Transverse colon (tissue), 4 donors: Measurements from ENCODE around the gene LAMB2. TPM values are rescaled to one million over a fixed set of nuclear protein-coding genes. Genes with fewer than 3 reads are reported as not detected.

Experiments
- DNase-seq: peaks from one replicate; pipeline ENCODE4 v3.0.0-alpha.2; 2019
- H3K27ac ChIP-seq, 4 donors: fragments of 200-600 bp; sonication (generic); 2 replicates each; pipeline ENCODE4 v1.5.1; 2016 to 2018; ENCODE audit warnings: inconsistent platforms in 4 of 4
- H3K27me3 ChIP-seq: fragments of 200-600 bp; sonication (generic); 2 replicates; pipeline ENCODE4 v1.5.1; 2017; ENCODE audit warnings: inconsistent platforms
- H3K36me3 ChIP-seq, 4 donors: fragments of 200-600 bp; sonication (generic); 2 replicates each; pipeline ENCODE4 v1.5.1; 2017 to 2019; ENCODE audit warnings: inconsistent platforms in 4 of 4
- H3K4me1 ChIP-seq, 4 donors: fragments of 200-600 bp; sonication (generic); 2 replicates each; pipeline ENCODE4 v1.5.1; 2017 to 2020; ENCODE audit warnings: inconsistent platforms in 4 of 4
- H3K4me3 ChIP-seq, 4 donors: fragments of 200-600 bp; sonication (generic); 1 replicate in 1 of 4; 2 replicates in 3 of 4; pipeline versions ENCODE4 v1.5.1 to v1.6.1; 2017 to 2019; ENCODE audit warnings: inconsistent platforms in 4 of 4
- H3K9me3 ChIP-seq, 2 donors: fragments of 200-600 bp; sonication (generic); 2 replicates each; pipeline ENCODE4 v1.5.1; 2017 to 2019; ENCODE audit warnings: inconsistent platforms in 2 of 2
- CTCF ChIP-seq, 5 experiments: fragments of 200-600 bp in 3 of 5; fragments of 450-650 bp in 2 of 5; sonication (generic) in 3 of 5; IDR thresholded peaks; 1 replicate in 2 of 5; 2 replicates in 3 of 5; pipeline ENCODE4 v1.5.1; 2016 to 2017; ENCODE audit warnings: antibody characterized with exemption in 5 of 5, inconsistent platforms in 3 of 5, mild to moderate bottlenecking in 2 of 5, moderate library complexity in 1 of 5
- EP300 ChIP-seq: sonication (generic); formaldehyde crosslinking; IDR thresholded peaks from one replicate; pipeline ENCODE4 v1.6.1; 2017; ENCODE audit warnings: antibody characterized with exemption, low read depth
- POLR2A ChIP-seq: fragments of 450-650 bp; IDR thresholded peaks from one replicate; pipeline ENCODE4 v1.6.1; 2016; ENCODE audit warnings: antibody characterized with exemption, mild to moderate bottlenecking, moderate library complexity
- POLR2AphosphoS5 ChIP-seq, 3 donors: sonication (generic); formaldehyde crosslinking; IDR thresholded peaks; one replicate each; pipeline ENCODE4 v1.6.1; 2016; ENCODE audit warnings: antibody characterized with exemption in 3 of 3
- WGBS, 2 donors: methylation state at CpG; one replicate each; pipeline ENCODE4 v1.1.5; 2018; ENCODE audit warnings: low coverage in 1 of 2; 5-methylcytosine and 5-hydroxymethylcytosine counted together
- in situ Hi-C, 4 donors: fragments of 200-750 bp; cut with MboI; loops; one replicate each; pipeline versions ENCODE4 v1.15.0 to v1.15.1; 2017; ENCODE audit warnings: low sequenced_read_pairs in 3 of 4, low pct_ligation_motif_present in 1 of 4, low pct_unique_long_range_greater_than_20kb in 1 of 4
- intact Hi-C: fragments of 100-400 bp; cut with DNase I; formaldehyde crosslinking; loops from one replicate; pipeline ENCODE4 v1.15.1; 2023; ENCODE audit warnings: low total_unique reads
- total RNA-seq, 4 donors: library from RNA; depleted of rRNA; stranded (reverse); fragments of >200 nt; gene quantifications; one replicate each; pipeline ENCODE4 v1.1.0, GENCODE V29; 2016

LAMB2 gene
- total RNA-seq, 4 donors from 2014 or later: 141 to 290 (median 177) TPM

GRCh38 chr3:49172551-49173041 is 39.7 kb upstream of the LAMB2 start:
- DNase-seq: no peak
- in situ Hi-C loops (loop anchor here in 2 of 4 donors (25.0 kb wide), 1 partner anchor 265 kb away; the partner anchor contains the start of gene NICN1 (in 2 of the 2)), intact Hi-C loops (loop anchor here (5.0 kb wide), 1 partner anchor 105 kb away; the partner anchor contains the start of gene C3orf62)
- Histone ChIP-seq H3K4me3 (peak overlapping the region in 3 of 4 donors; percentile 55 to 66 (median 59)), H3K36me3 (no peaks in the 10 kb centered on the region), H3K4me1 (peaks cover 8 to 36% (median 31%) of the 10 kb centered on the region in 4 donors), H3K27ac (peak overlapping the region; percentile 66 to 88 (median 83)), H3K27me3 (no peaks in the 10 kb centered on the region), H3K9me3 (no peaks in the 10 kb centered on the region)
- 67% methylated on average over 5 of the region's 7 CpGs; no CpG with 5 or more reads in 1 of the 2 donors for WGBS, 2 donors
- TF ChIP-seq POLR2AphosphoS5 (IDR thresholded peaks at IDR 0.05): no peak
- TF ChIP-seq CTCF (IDR thresholded peaks at IDR 0.05): no peak
- TF ChIP-seq POLR2A: no peak

- no peak for DNase-seq
- intact Hi-C loops (loop anchor here (5.0 kb wide), 1 partner anchor 105 kb away; the partner anchor contains the start of gene C3orf62), in situ Hi-C loops (loop anchor here in 2 of 4 donors (25.0 kb wide), 1 partner anchor 265 kb away; the partner anchor contains the start of gene NICN1 (in 2 of the 2))
- Histone ChIP-seq H3K27ac (peak overlapping the region; percentile 66 to 88 (median 83)), H3K27me3 (no peaks in the 10 kb centered on the region), H3K4me3 (peak overlapping the region; percentile 55 to 67 (median 62)), H3K9me3 (no peaks in the 10 kb centered on the region), H3K36me3 (no peaks in the 10 kb centered on the region), H3K4me1 (peaks cover 8 to 36% (median 31%) of the 10 kb centered on the region in 4 donors)
- TF ChIP-seq EP300 (no peak), POLR2A (no peak)
- whole genome bisulfite sequencing, 2 donors: 32% methylated on average over 5 of the region's 7 CpGs; no CpG with 5 or more reads in 1 of the 2 donors
Measured at GRCh38 chr3:49171775-49172500, 39.1 kb upstream of the LAMB2 start.

GRCh38 chr3:49171119-49171774 is 38.4 kb upstream of the LAMB2 start, which contains the start of gene KLHDC8B:
Gene KLHDC8B (plus strand): TSS chr3:49171598. CDS start chr3:49172770, 1,172 bp downstream.
- Histone ChIP-seq H3K27ac (peak within 1 kb of the TSS; percentile 66 to 88 (median 83)), H3K4me3 (peak within 1 kb of the TSS; percentile 55 to 67 (median 62)), H3K4me1 (peaks cover 8 to 42% (median 36%) of the 10 kb centered on the region in 4 donors), H3K27me3 (no peaks in the 10 kb centered on the region), H3K9me3 (no peaks in the 10 kb centered on the region), H3K36me3 (no peaks in the 10 kb centered on the region)
- in situ Hi-C loops (loop anchor here in 2 of 4 donors (25.0 kb wide), 1 partner anchor 266 kb away; the partner anchor contains the start of gene NICN1 (in 2 of the 2)), intact Hi-C loops (loop anchor here (5.0 kb wide), 1 partner anchor 106 kb away; the partner anchor contains the start of gene C3orf62)
- TF ChIP-seq POLR2AphosphoS5 (IDR thresholded peaks at IDR 0.05) (peak in 2 of 3 donors; percentile 68), EP300 (no peak), CTCF (IDR thresholded peaks at IDR 0.05) (peak; percentile 95 to 97 (median 96)), POLR2A (peak; percentile 50)
- peak; percentile 89 for DNase-seq
- 1% methylated on average over 52 of the region's 57 CpGs; no CpG with 5 or more reads in 1 of the 2 donors for WGBS, 2 donors

- Histone ChIP-seq H3K36me3 (no peaks in the 10 kb centered on the region), H3K27me3 (no peaks in the 10 kb centered on the region), H3K4me3 (peak overlapping the region; percentile 55 to 67 (median 62)), H3K9me3 (no peaks in the 10 kb centered on the region), H3K27ac (peak overlapping the region; percentile 66 to 88 (median 83)), H3K4me1 (peaks cover 8 to 43% (median 36%) of the 10 kb centered on the region in 4 donors)
- TF ChIP-seq POLR2A (no peak), CTCF (IDR thresholded peaks at IDR 0.05) (no peak), POLR2AphosphoS5 (IDR thresholded peaks at IDR 0.05) (no peak), EP300 (no peak)
- no peak for DNase-seq
- WGBS, 2 donors: 11% methylated on average over 1 of the region's 1 CpG; no CpG with 5 or more reads in 1 of the 2 donors
- intact Hi-C loops: loop anchor here (5.0 kb wide), 1 partner anchor 107 kb away; the partner anchor contains the start of gene C3orf62
- in situ Hi-C loops: loop anchor here in 2 of 4 donors (25.0 kb wide), 1 partner anchor 267 kb away; the partner anchor contains the start of gene NICN1 (in 2 of the 2)
Measured at GRCh38 chr3:49170744-49171118, 37.9 kb upstream of the LAMB2 start.
